ENCODE results near the gene TCP11L2.
A peak's percentile ranks its signal among the peaks of the same experiment; 100 is the strongest.
"Not testable (repeated sequence)": the region's sequence is repeated elsewhere in the genome, so short reads cannot be mapped to it uniquely, and the experiment has no call there.

The TCP11L2 gene

DNA sequence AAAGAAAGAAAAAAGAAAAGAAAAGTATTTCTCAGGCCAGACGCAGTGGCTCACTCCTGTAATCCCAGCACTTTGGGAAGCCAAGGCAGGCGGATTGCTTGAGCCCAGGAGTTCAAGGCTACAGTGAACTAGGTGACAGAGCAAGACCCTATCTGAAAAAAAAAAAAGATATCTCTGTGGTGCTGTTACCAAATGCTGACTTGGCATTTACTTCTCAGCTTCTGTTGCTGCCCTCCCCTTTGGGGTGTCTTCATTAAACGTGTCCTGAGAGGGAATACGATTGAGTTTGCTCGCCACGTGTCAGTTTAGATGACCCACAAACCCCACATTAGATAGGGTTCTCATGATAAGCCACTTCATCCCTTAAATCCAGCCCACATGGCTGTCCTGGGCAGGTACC lies 50.6 kb downstream of the TCP11L2 start:
- DNase-seq, result no peak

- DNase-seq, result peak; percentile 89
Measured at GRCh38 chr12:106357549-106358395, 55.2 kb downstream of the TCP11L2 start, which contains the start of gene POLR3B. Gene POLR3B (plus strand): TSS chr12:106357748. CDS start chr12:106357880, 132 bp downstream.

DNA sequence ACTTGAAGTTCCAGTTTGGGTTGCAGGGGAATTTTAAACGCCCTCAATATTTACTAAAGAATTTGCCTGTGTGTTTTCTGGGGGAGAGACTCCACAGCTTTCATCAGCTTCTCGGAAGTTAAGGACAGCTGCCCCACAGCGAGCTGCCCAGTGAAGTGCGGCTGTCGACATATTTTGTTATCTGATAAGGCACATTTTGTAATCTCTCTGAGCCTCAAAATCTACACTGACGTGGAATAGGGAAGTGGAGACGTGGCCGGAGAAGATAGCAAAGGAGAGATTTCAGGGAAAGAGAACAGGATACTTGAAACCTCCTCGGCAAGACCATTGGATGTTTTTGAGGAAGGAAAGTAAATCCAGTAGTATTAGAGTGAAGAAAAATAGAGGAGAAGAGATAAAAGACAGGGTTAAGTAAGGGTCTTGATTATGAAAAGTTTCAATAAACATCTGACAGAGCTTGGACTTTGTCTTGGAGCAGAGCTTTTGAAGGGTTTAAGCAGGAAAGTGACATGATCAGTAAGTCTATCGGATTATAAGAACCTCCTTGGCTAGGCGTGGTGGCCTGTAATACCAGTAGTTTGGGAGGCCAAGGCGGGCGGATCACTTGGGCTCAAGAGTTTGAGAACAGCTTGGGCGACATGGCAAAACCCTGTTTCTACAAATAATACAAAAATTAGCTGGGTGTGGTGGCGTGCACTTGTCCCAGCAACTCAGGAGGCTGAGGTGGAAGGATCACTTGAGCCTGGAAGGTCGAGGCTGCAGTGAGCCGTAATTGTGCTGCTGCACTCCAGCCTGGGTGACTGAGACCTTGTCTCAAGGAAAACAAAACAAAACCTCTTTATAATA lies 56.1 kb downstream of the TCP11L2 start:
- DNase-seq, result peak; percentile 77

DNA sequence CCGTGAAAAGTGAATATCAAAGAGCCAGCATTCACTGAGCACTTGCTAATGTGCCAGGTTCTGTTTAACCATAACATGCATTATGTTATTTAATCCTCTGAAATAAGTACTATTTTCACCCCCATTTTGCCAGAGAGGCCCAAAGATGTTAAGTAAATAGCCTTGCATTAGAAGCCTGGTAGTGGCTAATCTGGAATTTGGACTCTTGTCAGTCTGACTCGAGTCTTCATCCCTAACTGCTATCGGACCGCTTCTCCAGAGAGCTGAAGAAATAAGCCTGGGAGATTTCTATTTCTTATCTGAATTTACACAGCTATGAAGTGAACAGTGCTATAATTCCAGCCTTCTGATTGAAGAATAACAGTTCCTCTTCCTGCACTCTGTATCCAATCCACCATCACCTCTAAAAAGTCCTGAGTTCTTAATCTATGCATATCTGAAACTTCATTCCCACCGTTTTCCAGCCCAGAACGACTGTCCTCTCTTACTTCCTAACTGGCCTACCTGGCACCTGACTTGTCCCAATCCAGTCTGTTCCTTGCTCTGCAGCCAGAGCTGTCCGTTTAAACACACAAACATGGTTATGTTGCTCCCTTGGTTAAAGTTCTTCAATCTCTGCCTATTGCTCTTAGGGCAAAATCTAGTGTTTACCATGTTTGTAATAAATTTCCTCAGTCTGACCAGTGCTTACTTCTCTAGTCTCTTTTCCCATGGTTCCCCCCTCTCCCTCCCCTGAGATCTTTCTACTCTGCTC lies 57.3 kb downstream of the TCP11L2 start:
- no peak for DNase-seq

GRCh38 chr12:106360400-106360994 lies 58.0 kb downstream of the TCP11L2 start:
- DNase-seq, result no peak

- DNase-seq, result no peak
Measured at GRCh38 chr12:106362971-106363370, 60.4 kb downstream of the TCP11L2 start.

DNA sequence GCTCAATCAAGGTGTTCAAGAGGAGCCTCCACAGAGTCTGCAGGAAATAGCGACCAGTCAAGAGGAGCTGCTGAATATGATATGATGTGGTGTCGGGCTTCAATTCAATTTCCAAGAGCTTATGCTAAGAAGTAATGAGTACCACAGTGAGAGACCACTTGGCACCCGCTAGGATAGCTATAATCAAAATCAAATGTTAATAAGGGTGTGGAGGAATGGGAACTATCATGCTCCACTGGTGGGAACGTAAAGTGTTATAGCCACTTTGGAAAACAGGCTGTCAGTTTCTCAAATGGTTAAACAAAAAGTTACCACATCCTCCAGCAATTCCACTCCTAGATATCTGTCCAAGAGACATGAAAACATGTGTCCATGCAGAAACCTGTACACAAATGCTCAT lies 61.7 kb downstream of the TCP11L2 start:
- DNase-seq, result no peak

DNA sequence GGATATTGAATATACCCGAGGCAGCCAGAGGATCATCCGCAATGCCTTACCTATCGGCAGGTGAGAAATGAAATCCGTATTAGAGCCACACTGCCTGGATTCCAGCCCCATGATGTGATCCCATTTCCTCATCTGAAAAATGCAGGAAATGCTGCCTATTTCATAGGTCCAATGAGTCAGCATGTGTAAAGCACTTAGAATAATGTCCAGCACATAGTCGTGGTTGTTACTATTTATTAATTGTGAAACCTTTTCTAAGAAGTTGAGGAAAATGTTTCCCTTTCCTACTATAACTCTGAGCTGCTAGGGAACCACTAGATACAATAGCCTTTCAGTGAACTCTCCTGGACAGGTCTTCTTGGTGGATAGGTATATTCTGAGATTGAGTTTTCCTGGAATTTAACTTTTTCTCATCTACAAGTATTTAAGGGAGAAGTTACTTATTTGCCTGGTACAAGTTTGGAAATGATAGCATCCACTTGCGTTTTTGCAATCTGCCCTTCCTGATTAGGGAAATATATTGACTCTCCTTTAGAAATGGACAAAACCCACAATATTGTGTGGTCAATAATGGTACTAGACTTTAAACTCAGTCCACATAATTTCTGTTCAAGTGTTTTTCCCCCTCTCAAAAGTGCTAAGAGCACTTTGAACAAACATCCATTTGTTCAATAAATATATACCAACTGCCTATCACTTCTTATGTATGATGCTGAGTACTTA lies 67.3 kb downstream of the TCP11L2 start:
- DNase-seq, result peak; percentile 83

DNA sequence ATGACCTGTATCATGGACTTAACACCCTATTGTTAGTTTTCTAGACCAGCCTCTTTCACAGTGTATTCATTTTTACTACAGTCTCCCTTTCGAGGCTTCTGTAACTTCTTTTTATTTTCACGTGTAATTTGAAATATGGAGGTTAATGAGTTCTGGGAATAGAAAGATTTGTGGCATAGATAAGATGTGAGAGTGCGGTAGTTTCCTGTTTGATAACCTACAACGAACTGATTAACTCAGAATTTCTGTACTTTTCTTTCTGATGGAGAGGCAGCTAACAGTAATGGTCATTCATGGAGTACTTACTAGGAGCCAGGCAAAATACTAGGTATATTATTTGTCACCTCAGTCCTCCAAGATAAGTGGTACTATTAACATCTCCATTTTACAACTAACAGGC lies 76.3 kb downstream of the TCP11L2 start:
- no peak for DNase-seq

DNA sequence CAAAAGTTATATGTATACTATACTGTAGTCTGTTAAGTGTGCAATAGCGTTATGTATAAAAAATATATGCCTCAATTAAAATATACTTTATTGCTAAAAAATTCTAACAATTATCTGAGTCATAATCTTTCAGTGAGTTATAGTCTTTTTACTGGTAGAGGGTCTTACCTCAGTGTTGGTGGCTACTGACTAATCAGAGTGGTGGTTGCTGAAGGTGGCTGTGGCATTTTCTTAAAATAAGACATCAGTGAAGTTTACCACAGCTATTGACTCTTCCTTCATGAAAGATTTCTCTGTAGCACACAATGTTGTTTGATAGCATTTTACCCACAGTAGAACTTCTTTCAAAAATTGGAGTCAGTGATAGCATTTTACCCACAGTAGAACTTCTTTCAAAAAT lies 78.4 kb downstream of the TCP11L2 start:
- no peak for DNase-seq

DNA sequence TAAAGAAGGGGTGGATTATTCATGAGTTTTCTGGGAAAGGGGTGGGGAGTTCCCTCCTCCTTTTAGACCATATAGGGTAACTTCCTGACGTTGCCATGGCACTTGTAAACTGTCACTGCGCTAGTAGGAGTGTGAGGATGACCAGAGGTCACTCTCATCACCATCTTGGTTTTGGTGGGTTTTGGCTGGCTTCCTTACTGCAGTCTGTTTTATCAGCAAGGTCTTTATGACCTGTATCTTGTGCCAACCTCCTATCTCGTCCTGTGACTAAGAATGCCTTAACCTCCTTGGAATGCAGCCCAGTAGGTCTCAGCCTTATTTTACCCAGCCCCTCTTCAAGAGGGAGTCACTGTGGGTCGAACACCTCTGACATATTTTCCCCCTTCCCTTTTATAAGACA lies 79.3 kb downstream of the TCP11L2 start:
- DNase-seq, result not testable (repeated sequence)

GRCh38 chr12:106386813-106387535 lies 84.4 kb downstream of the TCP11L2 start:
- DNase-seq, result no peak

DNA sequence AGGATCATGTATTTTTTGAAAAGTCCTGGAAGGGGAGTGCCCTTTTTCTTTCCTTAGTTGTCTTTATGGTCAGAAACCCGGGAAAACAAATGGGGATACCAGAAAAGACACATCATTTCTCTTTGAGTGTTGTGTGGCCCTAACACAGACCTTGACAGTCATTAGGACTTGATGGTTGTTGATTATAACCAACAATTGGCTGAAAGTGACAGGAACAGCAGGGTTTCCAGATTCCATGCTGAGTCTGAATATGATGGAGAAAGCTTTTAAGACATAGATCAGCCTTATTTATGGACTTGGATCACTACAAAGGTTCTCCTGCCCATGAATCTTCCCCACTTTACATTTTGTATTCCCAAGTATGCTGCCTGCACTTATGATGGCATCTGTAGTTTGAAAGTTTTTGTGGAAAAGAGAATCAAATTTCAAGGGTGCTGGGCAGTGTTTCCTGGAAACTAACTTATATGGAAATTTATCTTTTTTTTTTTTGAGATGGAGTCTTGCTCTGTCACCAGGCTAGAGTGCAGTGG lies 85.4 kb downstream of the TCP11L2 start:
- DNase-seq, result no peak

GRCh38 chr12:106389151-106389550 lies 86.6 kb downstream of the TCP11L2 start:
- no peak for DNase-seq

- no peak for DNase-seq
Measured at GRCh38 chr12:106392759-106393158, 90.2 kb downstream of the TCP11L2 start.

Measured in NCI-H226 (cell line).